GM23248 (cell line): Measurements from ENCODE around the gene SDK2.

Experiments used
- EZH2 ChIP-seq: fragments of 200-600 bp; sonication (generic); IDR thresholded peaks from 2 replicates; pipeline ENCODE4 v1.6.1; 2018; ENCODE audit warnings: antibody characterized with exemption, mild to moderate bottlenecking; ENCODE audit not compliant: insufficient read depth, poor library complexity, severe bottlenecking
- EZH2phosphoT487 ChIP-seq: fragments of 200-600 bp; sonication (generic); IDR thresholded peaks from 2 replicates; pipeline ENCODE4 v1.6.1; 2018; ENCODE audit warnings: antibody characterized with exemption, moderate library complexity, mild to moderate bottlenecking, low read depth; ENCODE audit not compliant: insufficient read depth

DNA sequence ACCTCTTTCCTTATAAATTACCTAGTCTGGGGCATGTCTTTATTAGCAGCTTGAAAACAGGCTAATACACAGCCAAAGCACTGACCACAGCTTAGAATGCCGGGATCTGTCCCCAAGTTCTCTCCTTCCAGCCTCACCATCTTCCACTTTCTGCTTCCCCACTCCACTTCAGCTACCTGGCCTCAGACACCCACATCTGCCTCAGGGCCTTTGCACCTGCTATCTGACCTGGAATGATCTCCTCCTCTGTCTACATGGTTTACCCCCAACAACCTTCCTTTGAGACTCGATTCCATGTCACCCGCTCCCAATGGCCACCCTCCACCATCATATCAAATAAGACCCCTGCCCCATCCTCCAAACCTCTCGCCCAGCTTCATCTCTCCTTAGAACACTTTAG is 179.8 kb downstream of the SDK2 start:
- TF ChIP-seq EZH2 = no peak
- no peak for TF ChIP-seq EZH2phosphoT487
